D341Med (cell line): ENCODE data around the gene POMT1.
"Not testable (repeated sequence)": the region's sequence is repeated elsewhere in the genome, so short reads cannot be mapped to it uniquely, and the experiment has no call there.

Source experiments
- DNase-seq: peaks from one replicate; pipeline ENCODE4 v3.0.0; 2012; ENCODE audit warnings: low spot score

POMT1 gene

GRCh38 chr9:131524665-131525315 is 22.1 kb downstream of the POMT1 start:
- no peak for DNase-seq

- DNase-seq: no peak
These were observed 23.2 kb downstream of the POMT1 start for GRCh38 chr9:131525643-131526565.

- no peak for DNase-seq
These were observed 25.5 kb downstream of the POMT1 start for GRCh38 chr9:131528186-131528585.

- DNase-seq: no peak
These were observed 26.3 kb downstream of the POMT1 start for GRCh38 chr9:131528886-131529505.

- DNase-seq: no peak
These were observed 27.2 kb downstream of the POMT1 start for GRCh38 chr9:131529597-131530545.

GRCh38 chr9:131530546-131530919 is 27.8 kb downstream of the POMT1 start:
- DNase-seq: no peak

- peak; percentile 100 for DNase-seq
These were observed 28.5 kb downstream of the POMT1 start, which contains the start of gene UCK1 for GRCh38 chr9:131530920-131531832. Gene UCK1, minus strand, starts transcription at chr9:131531263. Its CDS starts 89 bp downstream, at chr9:131531174.

GRCh38 chr9:131534721-131535237 is 32.1 kb downstream of the POMT1 start:
- no peak for DNase-seq

GRCh38 chr9:131537946-131538345 is 35.2 kb downstream of the POMT1 start:
- no peak for DNase-seq

GRCh38 chr9:131539223-131539923 is 36.7 kb downstream of the POMT1 start:
- DNase-seq: no peak

GRCh38 chr9:131543141-131543540 is 40.4 kb downstream of the POMT1 start:
- no peak for DNase-seq

- DNase-seq: no peak
These were observed 42.5 kb downstream of the POMT1 start, which contains the start of gene PRRT1B for GRCh38 chr9:131545003-131545785. Gene PRRT1B, plus strand, starts transcription at chr9:131545523. Its CDS starts 93 bp downstream, at chr9:131545616.

- no peak for DNase-seq
These were observed 43.1 kb downstream of the POMT1 start for GRCh38 chr9:131545786-131546335.

- no peak for DNase-seq
These were observed 43.8 kb downstream of the POMT1 start for GRCh38 chr9:131546336-131547084.

- DNase-seq: not testable (repeated sequence)
These were observed 46.5 kb downstream of the POMT1 start for GRCh38 chr9:131549186-131549585.

- DNase-seq: not testable (repeated sequence)
These were observed 47.7 kb downstream of the POMT1 start for GRCh38 chr9:131550465-131550864.

- DNase-seq: no peak
These were observed 49.3 kb downstream of the POMT1 start for GRCh38 chr9:131552030-131552429.
